Activated CD8-positive, alpha-beta T cell treated with anti-CD3 and anti-CD28 coated beads for 36 hours (primary cell): ENCODE results near the gene PSME3IP1. TPM values are rescaled to one million over a fixed set of nuclear protein-coding genes. Genes with fewer than 3 reads are reported as not detected.

Source experiments
- ATAC-seq: fragments of 200-7000 bp; cut with Tn5 transposase; one replicate; pipeline ENCODE4 v1.10.0; 2021; ENCODE audit warnings: mild to moderate bottlenecking, moderate library complexity
- CTCF ChIA-PET: fragments of 350-600 bp; sonication (Branson Sonifier 250); formaldehyde crosslinking; loops from one replicate; lab custom pipeline; 2021; ENCODE audit warnings: antibody characterized with exemption; lab: Charles Lee
- POLR2A ChIA-PET: fragments of 350-600 bp; sonication (Branson Sonifier 250); formaldehyde crosslinking; loops from one replicate; lab custom pipeline; 2021; ENCODE audit warnings: antibody characterized with exemption; lab: Charles Lee
- DNase-seq: peaks from one replicate; pipeline ENCODE4 v3.0.0-alpha.2; 2020
- H3K27ac Mint-ChIP-seq: one replicate; pipeline ENCODE4 v1.8.0; 2021; ENCODE audit warnings: mild to moderate bottlenecking, mixed read lengths
- H3K27me3 Mint-ChIP-seq: one replicate; pipeline ENCODE4 v1.8.0; 2021; ENCODE audit warnings: mixed read lengths
- H3K36me3 Mint-ChIP-seq: one replicate; pipeline ENCODE4 v1.8.0; 2021; ENCODE audit warnings: low read depth, mixed read lengths
- H3K4me1 Mint-ChIP-seq: one replicate; pipeline ENCODE4 v1.8.0; 2021; ENCODE audit warnings: low read depth, mixed read lengths
- H3K4me3 Mint-ChIP-seq: one replicate; pipeline ENCODE4 v1.8.0; 2021; ENCODE audit warnings: mild to moderate bottlenecking, moderate library complexity, mixed read lengths
- H3K9me3 Mint-ChIP-seq: one replicate; pipeline ENCODE4 v1.8.0; 2021; ENCODE audit warnings: mixed read lengths
- intact Hi-C: fragments of 100-400 bp; cut with micrococcal nuclease; formaldehyde crosslinking; loops from one replicate; pipeline ENCODE4 v1.10.0; 2022
- total RNA-seq, 2 experiments: library from RNA; stranded (reverse); gene quantifications; one replicate each; pipeline ENCODE4 v1.2.3, GENCODE V29; 2021
- TF ChIP-seq, protein P1 (sequence below): fragments of 200-600 bp; IDR thresholded peaks from one replicate; pipeline ENCODE4 v1.8.0; 2022; ENCODE audit warnings: antibody characterized with exemption, mild to moderate bottlenecking

Gene PSME3IP1
- total RNA-seq, 2 experiments from 2014 or later, result 101 to 103 TPM

DNA sequence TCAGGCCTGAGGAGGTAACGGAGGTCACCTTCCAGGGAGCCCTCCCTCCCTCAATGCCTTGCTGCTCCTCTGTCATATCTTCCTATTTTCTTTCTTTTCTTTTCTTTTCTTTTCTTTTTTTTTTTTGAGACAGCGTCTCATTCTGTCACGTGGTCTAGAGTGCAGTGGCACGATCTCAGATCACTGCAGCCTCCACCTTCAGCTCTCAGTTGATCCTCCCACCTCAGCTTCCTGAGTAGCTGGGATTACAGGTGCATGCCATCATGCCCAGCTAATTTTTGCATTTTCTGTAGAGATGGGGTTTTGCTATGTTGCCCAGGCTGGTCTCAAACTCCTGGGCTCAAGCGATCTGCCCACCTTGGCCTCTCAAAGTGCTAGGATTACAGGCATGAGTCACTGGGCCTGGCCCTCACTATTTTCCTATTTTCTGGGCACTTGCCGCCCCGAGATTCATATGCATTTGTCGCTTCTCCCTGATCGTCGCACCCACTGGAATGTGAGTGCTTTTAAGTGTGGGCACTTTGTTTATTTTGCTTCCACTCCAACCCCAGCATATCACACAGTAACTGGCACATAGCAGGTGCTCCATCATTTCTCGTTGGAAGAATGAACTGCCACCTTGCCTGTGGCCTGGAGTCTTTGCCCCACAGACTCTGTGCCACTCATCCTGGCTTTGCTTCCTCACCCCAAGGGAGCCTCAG lies 61.7 kb downstream of the PSME3IP1 start:
- TF ChIP-seq, protein P1, sequence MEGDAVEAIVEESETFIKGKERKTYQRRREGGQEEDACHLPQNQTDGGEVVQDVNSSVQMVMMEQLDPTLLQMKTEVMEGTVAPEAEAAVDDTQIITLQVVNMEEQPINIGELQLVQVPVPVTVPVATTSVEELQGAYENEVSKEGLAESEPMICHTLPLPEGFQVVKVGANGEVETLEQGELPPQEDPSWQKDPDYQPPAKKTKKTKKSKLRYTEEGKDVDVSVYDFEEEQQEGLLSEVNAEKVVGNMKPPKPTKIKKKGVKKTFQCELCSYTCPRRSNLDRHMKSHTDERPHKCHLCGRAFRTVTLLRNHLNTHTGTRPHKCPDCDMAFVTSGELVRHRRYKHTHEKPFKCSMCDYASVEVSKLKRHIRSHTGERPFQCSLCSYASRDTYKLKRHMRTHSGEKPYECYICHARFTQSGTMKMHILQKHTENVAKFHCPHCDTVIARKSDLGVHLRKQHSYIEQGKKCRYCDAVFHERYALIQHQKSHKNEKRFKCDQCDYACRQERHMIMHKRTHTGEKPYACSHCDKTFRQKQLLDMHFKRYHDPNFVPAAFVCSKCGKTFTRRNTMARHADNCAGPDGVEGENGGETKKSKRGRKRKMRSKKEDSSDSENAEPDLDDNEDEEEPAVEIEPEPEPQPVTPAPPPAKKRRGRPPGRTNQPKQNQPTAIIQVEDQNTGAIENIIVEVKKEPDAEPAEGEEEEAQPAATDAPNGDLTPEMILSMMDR, result no peak
- intact Hi-C loops, result no loop called here
- POLR2A ChIA-PET, result interaction anchor here (1.0 kb wide), 1 partner anchor 20 kb away, joined by 3 read pairs; no protein-coding TSS in a partner anchor
- Mint-ChIP-seq H3K36me3 (no peaks in the 10 kb centered on the region), H3K4me3 (no peak overlapping the region), H3K9me3 (no peaks in the 10 kb centered on the region), H3K27ac (peak overlapping the region; percentile 61), H3K27me3 (no peaks in the 10 kb centered on the region), H3K4me1 (peaks cover 57% of the 10 kb centered on the region)
- CTCF ChIA-PET, result interaction anchor here (1.4 to 1.9 kb wide), 3 partner anchors 10 to 30 kb away, joined by 3 to 6 read pairs (median 3); no protein-coding TSS in a partner anchor
- ATAC-seq, result no peak
- no peak for DNase-seq

DNA sequence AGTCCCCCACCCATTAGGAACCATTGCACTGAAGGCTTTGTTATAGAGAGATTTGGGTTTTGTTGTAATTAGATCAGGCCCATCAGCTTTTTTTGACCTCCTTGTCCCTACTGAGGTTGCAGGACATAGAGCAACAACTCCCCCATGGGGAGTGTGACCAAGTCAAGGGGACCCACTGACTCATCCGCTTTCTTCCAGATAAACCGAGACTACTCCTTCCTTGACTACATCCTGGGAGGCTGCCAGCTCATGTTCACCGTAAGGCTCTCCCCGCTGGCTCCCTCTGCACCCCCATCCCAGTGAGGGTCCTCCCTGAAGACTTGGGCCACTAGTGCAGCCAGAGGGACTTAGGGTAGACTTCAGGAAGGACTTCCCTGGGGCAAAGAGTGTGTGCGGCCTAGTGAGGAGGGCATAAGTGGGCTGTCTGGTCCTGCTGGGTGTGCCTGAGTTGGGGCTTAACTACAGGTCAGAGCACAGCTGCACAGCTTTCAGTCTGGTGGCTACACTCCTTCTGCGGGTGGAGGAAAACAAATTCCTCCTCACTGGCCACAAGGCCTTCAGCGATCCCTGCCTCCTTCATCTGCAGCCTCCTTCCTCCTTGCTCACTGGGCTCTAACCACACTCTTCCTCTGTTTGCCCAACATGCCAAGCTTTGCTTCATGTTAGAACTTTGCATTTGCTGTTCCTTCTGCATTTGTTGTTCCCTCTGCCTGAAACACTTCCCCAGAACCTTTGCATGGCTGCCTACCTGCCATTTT lies 62.4 kb downstream of the PSME3IP1 start:
- peaks cover 50% of the 10 kb centered on the region for H3K4me1 Mint-ChIP-seq
- no peak overlapping the region for H3K4me3 Mint-ChIP-seq
- peak overlapping the region; percentile 61 for H3K27ac Mint-ChIP-seq
- ChIA-PET POLR2A (interaction anchor here (0.7 to 1.1 kb wide), 3 partner anchors 12 to 47 kb away, joined by 3 read pairs; no protein-coding TSS in a partner anchor), CTCF (interaction anchor here (1.4 to 1.9 kb wide), 3 partner anchors 11 to 29 kb away, joined by 3 to 6 read pairs (median 3); no protein-coding TSS in a partner anchor)
- TF ChIP-seq, protein P1, result no peak
- no peaks in the 10 kb centered on the region for H3K36me3 Mint-ChIP-seq
- H3K27me3 Mint-ChIP-seq, result no peaks in the 10 kb centered on the region
- intact Hi-C loops, result no loop called here
- no peaks in the 10 kb centered on the region for H3K9me3 Mint-ChIP-seq
- no peak for ATAC-seq
- DNase-seq, result no peak

GRCh38 chr16:57118461-57119084 lies 67.3 kb downstream of the PSME3IP1 start:
- ChIA-PET CTCF (no interaction called here), POLR2A (interaction anchor here (1.6 kb wide), 1 partner anchor 18 kb away, joined by 4 read pairs; no protein-coding TSS in a partner anchor)
- no peak for ATAC-seq
- TF ChIP-seq, protein P1, result no peak
- H3K9me3 Mint-ChIP-seq, result no peaks in the 10 kb centered on the region
- DNase-seq, result no peak
- intact Hi-C loops, result no loop called here
- peaks cover 8% of the 10 kb centered on the region for H3K4me1 Mint-ChIP-seq
- H3K27me3 Mint-ChIP-seq, result no peaks in the 10 kb centered on the region
- no peak overlapping the region for H3K27ac Mint-ChIP-seq
- H3K4me3 Mint-ChIP-seq, result no peak overlapping the region
- no peaks in the 10 kb centered on the region for H3K36me3 Mint-ChIP-seq

DNA sequence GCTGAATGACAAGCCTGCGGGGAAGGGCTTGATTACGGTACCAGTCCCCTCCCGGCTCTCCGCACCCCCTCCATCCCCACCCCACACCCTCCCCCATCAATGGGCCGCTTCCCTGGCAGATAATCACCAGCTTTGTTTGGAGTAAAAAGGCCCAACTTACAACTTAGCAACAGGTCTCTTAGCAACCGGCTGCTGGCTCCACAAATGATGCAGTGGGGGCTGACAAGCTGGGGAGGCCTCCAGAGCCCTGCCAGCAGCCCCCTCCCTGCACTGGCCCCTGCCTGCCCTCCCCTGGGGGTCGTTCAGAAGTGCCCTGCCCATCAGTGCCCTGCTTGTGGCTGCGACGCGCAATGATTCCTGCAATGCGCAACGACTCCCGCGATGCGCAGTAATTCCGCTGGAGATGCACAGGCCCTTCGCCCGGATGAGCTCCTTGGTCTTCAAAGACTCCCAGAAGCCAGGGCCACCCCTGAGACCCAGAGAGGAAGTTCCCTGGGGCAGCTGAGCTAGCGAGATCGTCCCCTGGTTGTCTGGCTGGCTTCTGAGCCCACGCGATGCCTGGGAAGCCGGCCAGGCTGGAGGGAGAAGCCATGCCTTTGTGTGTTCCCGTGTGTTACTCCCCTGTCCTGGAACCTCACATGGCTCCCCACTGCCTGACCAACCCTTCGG lies 70.2 kb downstream of the PSME3IP1 start:
- no peak overlapping the region for H3K27ac Mint-ChIP-seq
- H3K27me3 Mint-ChIP-seq, result no peaks in the 10 kb centered on the region
- H3K4me1 Mint-ChIP-seq, result peaks cover 8% of the 10 kb centered on the region
- ChIA-PET POLR2A (no interaction called here), CTCF (no interaction called here)
- ATAC-seq, result no peak
- intact Hi-C loops, result no loop called here
- no peaks in the 10 kb centered on the region for H3K36me3 Mint-ChIP-seq
- H3K9me3 Mint-ChIP-seq, result no peaks in the 10 kb centered on the region
- TF ChIP-seq, protein P1, result no peak
- no peak overlapping the region for H3K4me3 Mint-ChIP-seq
- DNase-seq, result no peak
